ENCODE data around the gene TMEM233.
A peak's percentile ranks its signal among the peaks of the same experiment; 100 is the strongest.

TMEM233 gene

DNA sequence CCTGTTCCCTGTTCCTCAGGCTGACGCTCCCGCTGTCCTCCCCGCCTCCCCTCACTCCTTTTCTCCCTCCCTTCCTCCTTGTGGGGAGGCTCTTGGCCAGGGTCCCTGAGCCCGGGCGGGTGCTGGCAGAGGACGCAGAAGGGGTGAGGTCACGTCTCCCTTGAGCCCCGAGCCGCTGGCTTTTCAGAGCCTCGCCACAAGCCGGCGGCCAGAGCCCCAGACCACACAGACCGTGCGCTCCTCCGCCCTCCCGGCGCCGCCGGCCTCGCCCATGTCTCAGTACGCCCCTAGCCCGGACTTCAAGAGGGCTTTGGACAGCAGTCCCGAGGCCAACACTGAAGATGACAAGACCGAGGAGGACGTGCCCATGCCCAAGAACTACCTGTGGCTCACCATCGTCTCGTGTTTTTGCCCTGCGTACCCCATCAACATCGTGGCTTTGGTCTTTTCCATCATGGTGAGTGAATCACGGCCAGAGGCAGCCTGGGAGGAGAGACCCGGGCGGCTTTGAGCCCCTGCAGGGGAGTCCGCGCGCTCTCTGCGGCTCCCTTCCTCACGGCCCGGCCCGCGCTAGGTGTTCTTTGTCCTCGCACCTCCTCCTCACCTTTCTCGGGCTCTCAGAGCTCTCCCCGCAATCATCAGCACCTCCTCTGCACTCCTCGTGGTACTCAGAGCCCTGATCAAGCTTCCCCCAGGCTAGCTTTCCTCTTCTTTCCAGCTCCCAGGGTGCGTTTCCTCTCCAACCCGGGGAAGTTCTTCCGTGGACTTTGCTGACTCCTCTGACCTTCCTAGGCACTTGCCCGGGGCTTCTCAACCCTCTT, at the start of gene TMEM233:
Gene TMEM233 (plus strand): TSS at position 197 of the 821 bp plus-strand sequence. CDS start 75 bp downstream, at position 272.
- DNase-seq (ENCODE audit: low read depth) = no peak

GRCh38 chr12:119544765-119545625, 48.6 kb upstream of the TMEM233 start:
- peak; percentile 27 for DNase-seq (ENCODE audit: low read depth)

GRCh38 chr12:119546340-119546739, 47.2 kb upstream of the TMEM233 start:
- no peak for DNase-seq (ENCODE audit: low read depth)

DNA sequence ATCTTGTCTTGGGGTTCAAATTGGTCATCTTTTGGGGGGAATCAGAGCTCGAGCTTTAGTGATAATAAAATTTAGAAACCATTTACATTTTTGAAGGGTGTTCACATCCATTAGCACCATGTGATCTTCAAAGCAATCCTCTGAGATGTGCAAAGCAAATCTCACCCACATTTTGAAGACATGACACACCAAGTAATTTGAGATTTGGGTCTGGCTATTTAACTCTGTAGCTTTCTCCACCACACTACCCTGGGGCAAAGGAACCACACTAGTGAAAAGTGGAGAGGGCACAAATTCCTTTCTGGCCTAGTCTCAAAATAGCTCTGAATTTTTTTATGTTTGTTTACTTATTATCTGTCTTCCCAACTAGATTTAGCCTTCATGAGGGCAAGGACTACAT, 46.6 kb upstream of the TMEM233 start:
- no peak for DNase-seq (ENCODE audit: low read depth)

- DNase-seq (ENCODE audit: low read depth) = no peak
These were observed 36.7 kb upstream of the TMEM233 start for GRCh38 chr12:119556854-119557253.

- DNase-seq (ENCODE audit: low read depth) = no peak
These were observed 28.2 kb upstream of the TMEM233 start for GRCh38 chr12:119565404-119565803.

DNA sequence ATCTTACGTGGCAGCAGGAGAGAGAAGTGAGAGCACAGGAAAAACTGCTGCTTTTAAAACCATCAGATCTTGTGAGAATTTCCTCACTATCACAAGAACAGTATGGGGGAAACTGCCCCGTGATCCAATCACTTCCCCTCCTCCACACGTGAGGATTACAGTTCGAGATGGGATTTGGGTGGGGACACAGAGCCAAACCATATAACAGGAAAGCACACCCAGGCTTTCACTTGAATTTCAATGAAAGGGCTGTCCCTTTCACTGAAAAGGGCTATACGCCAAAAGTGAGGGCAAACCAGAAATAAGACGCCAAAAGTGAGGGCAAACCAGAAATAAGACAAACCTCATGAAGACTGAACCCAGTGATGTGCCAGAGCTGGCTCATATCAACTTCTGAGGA, 22.8 kb upstream of the TMEM233 start:
- DNase-seq (ENCODE audit: low read depth) = no peak

DNA sequence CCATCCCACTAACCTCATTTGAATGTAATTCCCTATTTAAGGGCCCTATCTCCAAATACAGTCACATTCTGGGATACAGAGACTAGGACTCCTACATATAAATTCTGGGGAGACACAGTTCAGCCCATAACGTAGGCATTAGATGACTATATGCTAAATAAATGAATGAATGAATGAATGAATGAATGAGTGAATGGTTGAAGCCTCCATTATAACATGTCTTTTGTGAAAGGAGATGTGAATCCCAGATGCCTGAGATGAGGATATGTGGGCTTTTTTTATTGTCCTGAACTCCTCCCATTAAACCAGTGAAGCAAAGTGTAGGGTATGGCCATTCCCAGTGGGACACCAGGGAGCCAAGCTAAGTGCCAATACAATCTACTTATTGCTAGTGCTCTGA, 20.5 kb upstream of the TMEM233 start:
- no peak for DNase-seq (ENCODE audit: low read depth)

DNA sequence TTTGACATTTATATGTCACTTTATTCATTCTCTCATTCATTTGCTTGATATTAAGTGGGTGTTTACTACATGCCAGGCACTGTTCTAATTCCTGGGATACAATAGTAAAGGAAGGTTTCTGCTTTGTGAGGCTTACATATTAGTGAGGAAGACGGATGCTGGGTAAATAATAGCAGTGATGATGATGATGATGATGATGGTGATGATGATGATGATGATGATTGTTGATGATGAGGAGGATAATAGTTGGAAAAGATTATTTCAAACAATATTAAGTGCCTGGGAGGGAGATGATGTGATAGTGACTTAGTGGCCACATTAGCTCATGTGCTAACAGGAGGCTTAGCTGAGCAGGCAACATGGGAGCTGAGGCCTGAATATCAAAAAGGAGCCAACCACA, 19.3 kb upstream of the TMEM233 start:
- no peak for DNase-seq (ENCODE audit: low read depth)

DNA sequence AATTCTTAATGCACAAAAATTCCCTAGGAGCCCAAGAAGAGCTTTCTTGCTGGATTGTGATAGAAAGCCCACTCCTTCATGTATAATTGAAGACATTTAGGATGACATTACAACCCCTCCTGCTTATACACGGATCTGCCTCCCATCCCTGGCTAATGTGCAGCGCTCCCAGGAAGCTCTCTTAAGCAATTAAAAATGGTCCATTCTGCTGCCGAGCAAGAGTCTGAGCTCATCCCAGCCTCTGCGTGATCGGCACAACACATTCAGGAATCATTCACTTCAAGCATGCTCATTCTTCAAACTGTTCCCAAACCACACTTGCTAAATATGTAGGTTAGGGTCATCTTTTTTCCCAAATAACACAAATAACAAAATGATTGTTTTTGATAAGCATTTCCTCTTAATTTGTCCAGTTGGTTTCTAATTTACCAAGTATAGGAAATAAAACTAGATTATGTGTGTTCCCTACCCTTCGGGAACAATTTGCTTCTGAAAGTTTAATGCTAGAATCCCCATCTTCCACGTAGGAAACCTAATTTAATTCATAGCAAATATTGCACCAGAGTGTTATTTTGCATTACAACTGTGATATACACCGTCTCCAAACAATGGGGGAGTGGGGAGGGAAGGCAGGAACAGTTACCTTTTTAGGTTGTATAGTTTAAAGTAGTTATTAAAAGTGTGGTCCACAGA, 17.3 kb upstream of the TMEM233 start:
- no peak for DNase-seq (ENCODE audit: low read depth)

DNA sequence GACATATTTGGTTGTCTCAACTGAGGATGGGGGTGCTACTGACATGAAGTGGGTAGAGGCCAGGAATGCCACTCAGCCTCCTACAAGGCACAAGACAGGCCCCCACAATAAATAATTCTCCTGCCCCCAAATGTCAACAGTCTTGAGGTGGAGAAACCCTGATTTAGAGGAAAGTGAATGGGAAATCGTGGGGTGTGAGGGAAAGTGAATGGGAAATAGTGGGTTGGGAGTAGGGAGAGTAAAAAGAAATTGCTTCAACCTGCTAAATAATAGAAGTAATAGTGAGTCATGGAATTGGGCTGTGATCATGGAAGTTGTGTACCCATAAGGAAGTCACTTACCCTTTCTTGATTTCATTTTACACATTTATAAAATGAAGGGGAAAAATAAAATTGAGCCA, 16.7 kb upstream of the TMEM233 start:
- DNase-seq (ENCODE audit: low read depth) = no peak

GRCh38 chr12:119578112-119578511, 15.5 kb upstream of the TMEM233 start:
- no peak for DNase-seq (ENCODE audit: low read depth)

GRCh38 chr12:119589097-119589496, 4.5 kb upstream of the TMEM233 start:
- DNase-seq (ENCODE audit: low read depth) = no peak

- DNase-seq (ENCODE audit: low read depth) = no peak
These were observed 3.9 kb upstream of the TMEM233 start for GRCh38 chr12:119589634-119590033.

DNA sequence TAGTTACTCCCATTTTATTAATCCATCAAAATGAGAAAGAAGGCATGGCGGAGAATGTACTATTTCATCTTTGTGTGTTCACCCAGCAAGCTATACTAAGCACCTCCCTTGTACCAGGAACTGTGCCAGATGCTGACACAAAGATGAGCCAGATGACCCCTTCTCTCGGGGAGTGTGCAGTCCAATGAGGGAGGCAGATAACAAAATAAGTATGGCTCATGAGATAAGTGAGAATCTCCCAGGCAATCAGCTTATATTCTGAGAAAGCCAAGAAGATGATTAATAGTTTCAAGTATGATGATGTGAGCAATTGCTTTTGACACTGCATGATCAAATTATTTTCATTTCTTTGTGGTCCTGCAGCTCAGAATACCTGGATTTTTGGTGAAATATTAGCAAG, 1.3 kb upstream of the TMEM233 start:
- DNase-seq (ENCODE audit: low read depth) = no peak

DNA sequence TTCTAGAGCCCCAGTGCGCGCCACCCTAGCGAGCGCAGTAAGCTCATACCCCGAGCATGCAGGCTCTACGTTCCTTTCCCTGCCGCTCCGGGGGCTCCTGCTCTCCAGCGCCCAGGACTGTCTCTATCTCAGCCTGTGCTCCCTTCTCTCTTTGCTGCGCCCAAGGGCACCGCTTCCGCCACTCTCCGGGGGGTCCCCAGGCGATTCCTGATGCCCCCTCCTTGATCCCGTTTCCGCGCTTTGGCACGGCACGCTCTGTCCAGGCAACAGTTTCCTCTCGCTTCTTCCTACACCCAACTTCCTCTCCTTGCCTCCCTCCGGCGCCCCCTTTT, 791 bp downstream of the TMEM233 start:
- DNase-seq (ENCODE audit: low read depth) = no peak

DNA sequence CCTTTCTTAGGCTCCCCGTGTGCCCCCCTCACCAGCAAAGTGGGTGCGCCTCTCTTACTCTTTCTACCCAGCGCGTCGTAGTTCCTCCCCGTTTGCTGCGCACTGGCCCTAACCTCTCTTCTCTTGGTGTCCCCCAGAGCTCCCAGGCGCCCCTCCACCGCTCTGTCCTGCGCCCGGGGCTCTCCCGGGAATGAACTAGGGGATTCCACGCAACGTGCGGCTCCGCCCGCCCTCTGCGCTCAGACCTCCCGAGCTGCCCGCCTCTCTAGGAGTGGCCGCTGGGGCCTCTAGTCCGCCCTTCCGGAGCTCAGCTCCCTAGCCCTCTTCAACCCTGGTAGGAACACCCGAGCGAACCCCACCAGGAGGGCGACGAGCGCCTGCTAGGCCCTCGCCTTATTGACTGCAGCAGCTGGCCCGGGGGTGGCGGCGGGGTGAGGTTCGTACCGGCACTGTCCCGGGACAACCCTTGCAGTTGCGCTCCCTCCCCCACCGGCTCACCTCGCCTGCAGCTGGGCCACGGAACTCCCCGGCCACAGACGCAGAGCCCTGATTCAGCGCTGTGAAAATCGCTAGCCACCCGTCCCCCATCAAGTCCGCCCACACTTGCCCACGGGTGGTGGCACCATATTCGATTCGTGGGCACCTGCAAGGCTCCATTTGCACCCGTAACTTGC, 1.3 kb downstream of the TMEM233 start:
- DNase-seq (ENCODE audit: low read depth) = no peak

DNA sequence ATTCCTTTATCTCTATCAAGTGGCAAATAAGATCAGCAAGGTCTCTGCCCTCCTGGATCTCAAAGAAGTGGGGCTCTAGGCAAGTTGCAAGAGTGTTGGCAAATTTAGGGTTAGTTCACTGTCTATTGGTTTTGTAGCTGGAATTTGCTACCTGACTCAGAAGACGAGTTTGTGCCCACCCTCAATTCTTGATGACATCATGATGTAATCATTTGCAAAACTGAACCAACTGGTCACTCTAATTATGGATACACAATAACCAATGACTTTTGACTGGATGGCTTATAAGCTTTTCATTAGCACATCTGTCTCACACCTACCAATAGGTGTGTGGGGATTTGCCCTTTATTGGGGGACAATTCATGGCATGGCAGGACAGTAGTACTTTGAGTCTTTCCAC, 4.6 kb downstream of the TMEM233 start:
- no peak for DNase-seq (ENCODE audit: low read depth)

DNA sequence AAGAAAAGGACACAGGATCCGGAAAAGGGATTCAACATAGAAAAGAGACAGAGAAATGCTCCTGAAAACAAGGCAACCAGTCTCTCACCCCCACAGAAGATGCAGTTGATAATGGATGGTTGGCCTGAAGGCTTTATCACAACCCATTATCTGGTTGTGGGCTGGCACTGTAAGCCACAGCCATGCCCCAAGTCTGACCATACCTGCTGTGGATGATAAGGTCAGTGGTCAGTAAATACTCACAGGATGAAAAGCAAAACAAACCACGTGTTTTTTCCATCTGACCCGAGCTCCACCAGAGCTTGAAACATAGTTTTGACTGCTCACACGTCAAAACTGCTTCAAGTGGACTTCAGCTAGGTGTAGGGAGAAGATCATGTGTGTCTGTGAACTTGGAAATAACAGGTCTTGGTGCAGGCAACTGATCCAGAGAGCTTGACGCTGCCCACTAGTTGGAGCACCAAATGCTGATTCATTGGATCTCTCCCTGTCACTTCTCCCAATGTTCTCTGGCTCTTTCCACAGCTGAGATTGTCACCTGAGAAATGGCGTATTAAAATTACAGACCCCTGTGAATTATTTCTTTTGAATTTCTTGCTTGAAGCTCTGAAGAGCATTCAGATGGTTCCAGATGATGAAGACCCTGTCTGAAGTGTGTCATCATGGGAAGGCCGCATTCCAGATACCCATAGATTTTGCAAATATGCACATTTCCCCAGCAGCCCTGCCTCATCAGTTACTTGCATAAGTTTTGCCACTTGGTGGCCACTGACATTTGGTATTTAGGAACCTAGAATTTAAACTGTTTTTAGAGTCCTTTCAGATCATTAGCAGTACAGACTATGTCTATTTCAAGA, 8.5 kb downstream of the TMEM233 start:
- no peak for DNase-seq (ENCODE audit: low read depth)

- DNase-seq (ENCODE audit: low read depth) = no peak
These were observed 9.1 kb downstream of the TMEM233 start for GRCh38 chr12:119602734-119603094.

- no peak for DNase-seq (ENCODE audit: low read depth)
These were observed 10.2 kb downstream of the TMEM233 start for GRCh38 chr12:119603767-119604166.
